ENCODE data around the gene ACTRT3. TPM values are rescaled to one million over a fixed set of nuclear protein-coding genes. Genes with fewer than 3 reads are reported as not detected.

The ACTRT3 gene
- 1.7 and 1.9 TPM in 2 replicates for total RNA-seq

DNA sequence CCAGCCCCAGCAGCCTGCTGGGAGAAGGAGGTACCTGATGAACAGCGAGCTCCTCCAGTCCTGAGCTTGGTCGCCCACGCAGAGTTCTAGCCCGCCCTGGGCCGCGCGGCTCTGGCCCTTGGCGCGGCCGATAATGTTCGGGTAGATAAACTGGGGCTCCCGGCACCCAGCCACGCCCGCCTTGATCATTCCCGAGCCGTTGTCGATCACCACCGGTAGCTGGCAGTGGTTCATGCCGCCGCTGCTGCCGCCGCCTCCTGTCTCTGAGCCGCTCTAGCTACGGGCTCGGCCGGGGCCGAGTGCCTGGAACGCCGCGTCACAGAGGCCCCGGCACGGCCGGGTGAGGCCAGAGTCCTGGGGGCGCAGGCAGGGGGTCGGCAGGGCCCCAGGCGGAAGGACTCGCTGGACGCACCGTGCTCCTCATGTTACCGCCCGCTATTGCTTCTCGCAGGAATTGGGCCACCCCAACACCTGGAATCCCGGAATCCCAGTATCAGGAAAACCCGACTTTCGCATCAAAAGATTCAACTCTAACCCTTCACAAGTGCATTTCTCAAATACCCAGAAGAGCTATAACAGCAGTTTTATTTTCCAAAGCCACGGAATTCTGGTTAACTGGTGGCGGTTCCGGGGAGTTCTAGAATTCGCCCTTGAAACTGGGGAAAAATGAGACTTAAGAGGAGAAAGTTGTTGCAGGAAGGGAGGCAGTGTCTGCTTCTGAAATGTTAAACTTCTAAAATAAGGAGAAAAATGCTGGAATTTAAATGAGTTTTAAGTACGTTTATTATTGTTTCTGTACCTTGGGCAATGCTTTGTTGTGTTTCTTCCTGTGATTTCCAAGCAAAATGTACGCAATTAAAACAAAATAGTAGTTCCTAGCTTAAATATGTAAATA, at the start of gene ACTRT3:
Gene ACTRT3, minus strand, starts transcription at position 275 of the 895 bp plus-strand sequence. Its CDS starts 41 bp downstream, at position 234.

GRCh38 chr3:169812332-169813235, 43.2 kb upstream of the ACTRT3 start, which contains the start of the genes LRRC34 and LRRIQ4:
Gene LRRC34, minus strand, starts transcription at chr3:169812904. Its CDS starts 356 bp downstream, at chr3:169812548.
Gene LRRIQ4, plus strand, starts transcription at chr3:169812870. Its CDS starts 9,052 bp downstream, at chr3:169821922.

DNA sequence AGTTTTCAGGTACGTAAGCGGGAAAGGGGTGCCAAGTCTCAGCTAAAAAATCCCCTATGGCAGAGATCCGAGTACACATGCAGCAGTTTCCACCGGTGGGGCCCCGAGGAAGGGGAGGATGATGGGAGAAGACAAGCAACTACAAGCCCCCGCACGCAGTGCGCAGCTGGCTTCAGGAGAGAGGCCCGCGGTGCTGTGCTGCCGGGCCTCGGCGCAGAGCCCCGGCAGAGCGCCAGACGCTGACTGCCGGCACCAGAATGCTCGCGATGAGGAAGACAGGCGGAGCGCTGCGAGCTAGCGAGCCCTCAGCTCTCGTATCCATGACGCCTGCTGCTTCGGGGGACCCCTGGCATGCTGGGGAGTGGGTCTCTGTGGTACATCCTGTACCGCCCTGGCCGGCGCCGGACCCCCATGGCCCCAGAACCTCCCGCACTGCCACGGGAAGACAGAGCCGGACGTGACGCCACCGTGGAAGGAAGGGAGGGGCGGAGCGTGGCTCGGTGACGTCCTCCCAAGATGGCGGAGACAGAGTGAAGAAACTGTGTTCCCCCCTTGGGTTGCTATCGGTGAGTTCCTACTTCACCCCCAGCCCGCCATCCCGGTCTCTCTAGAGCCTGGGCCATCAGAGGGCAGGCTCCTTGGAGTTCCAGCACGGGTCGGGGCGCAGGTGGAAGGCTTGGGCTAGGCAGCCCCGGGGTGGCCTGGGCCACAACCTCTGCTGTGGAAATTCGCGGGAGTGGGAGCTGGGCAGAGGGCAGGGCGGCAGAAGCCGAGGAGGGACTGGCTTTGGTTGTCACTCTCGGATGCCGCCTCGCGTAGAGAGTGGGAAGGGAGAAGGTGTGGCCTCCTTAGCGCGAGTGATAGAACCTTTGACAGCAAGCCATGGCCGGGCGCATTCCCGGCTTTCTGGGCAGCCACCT, 3.8 kb upstream of the ACTRT3 start, which contains the start of gene MYNN:
Gene MYNN, plus strand, starts transcription at position 500 of the 920 bp plus-strand sequence. CDS start 900 bp downstream, outside the sequence.

GRCh38 chr3:169764882-169765612, 4.3 kb downstream of the ACTRT3 start, which contains the start of gene TERC:
Gene TERC, minus strand, starts transcription at chr3:169765060.

Other genes with a start within 250 kb of the ACTRT3 start
- gene MECOM, start 105.8 kb downstream of the ACTRT3 start, total RNA-seq: 8.7 and 12.3 TPM in 2 replicates
- 199 and 253 TPM in 2 replicates for gene TERC, start 4.5 kb downstream of the ACTRT3 start, total RNA-seq
- gene MYNN, start 3.8 kb upstream of the ACTRT3 start, total RNA-seq: 9.3 and 11.1 TPM in 2 replicates
- gene LRRIQ4, start 43.3 kb upstream of the ACTRT3 start, total RNA-seq: not detected in 2 replicates
- gene LRRC34, start 43.3 kb upstream of the ACTRT3 start, total RNA-seq: 0.51 and 0.85 TPM in 2 replicates
- gene LRRC31, start 100.4 kb upstream of the ACTRT3 start, total RNA-seq: not detected in 2 replicates
- not detected in 2 replicates for gene SAMD7, start 142.0 kb upstream of the ACTRT3 start, total RNA-seq
- gene SEC62, start 197.2 kb upstream of the ACTRT3 start, total RNA-seq: 18.8 and 21.5 TPM in 2 replicates